T-helper 1 cell treated with Interleukin-12 subunit alpha and Interleukin-12 subunit beta and Interleukin-4 antibody, amounts not matched to agents 30 μg/mL and 1 μg/mL, for 36 hours (primary cell): ENCODE results near the gene SNX22.

ENCODE experiments used
- H3K27ac Mint-ChIP-seq: one replicate; pipeline ENCODE4 v1.8.0; 2021; ENCODE audit warnings: mild to moderate bottlenecking, mixed read lengths
- H3K27me3 Mint-ChIP-seq: one replicate; pipeline ENCODE4 v1.8.0; 2021; ENCODE audit warnings: low read depth, mixed read lengths
- H3K36me3 Mint-ChIP-seq: one replicate; pipeline ENCODE4 v1.8.0; 2021; ENCODE audit warnings: low read depth, mixed read lengths
- H3K4me1 Mint-ChIP-seq: one replicate; pipeline ENCODE4 v1.8.0; 2021; ENCODE audit warnings: low read depth, mixed read lengths
- H3K4me3 Mint-ChIP-seq: one replicate; pipeline ENCODE4 v1.8.0; 2021; ENCODE audit warnings: mild to moderate bottlenecking, moderate library complexity, mixed read lengths
- H3K9me3 Mint-ChIP-seq: one replicate; pipeline ENCODE4 v1.8.0; 2021; ENCODE audit warnings: mixed read lengths

The SNX22 gene

DNA sequence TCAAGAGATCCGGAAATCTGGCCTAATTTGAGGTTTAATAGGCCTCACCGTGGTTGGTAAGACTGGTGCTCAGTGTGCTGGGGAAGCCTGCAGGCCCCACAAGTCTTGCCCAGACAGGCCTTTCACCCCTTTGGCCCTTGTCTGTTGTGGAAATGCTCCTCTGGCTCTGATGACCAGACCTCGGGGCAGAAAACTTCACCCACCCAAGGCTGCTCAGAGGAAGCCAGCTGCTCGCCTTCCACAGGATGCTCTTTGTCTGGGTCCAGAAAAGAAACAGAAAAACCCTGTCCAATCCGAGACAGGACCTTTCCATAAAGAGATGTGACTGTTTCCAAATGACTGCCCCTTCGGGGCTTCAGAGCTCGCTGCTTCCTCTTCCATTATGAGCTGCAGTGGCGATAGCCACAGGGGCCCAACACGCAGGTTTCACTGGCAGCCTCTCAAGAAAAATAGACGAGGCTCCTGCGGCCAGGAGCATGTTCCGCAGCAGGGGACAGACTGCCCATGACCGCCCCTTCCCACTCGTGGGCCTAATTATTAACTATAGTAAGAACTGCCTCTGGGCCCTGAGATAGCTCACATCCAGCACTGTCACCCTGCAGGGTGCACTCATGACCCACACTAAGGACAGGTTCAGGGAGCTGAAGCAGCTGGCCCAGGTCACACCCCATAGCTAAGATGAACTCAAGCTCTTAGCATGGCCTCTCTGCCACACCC lies 6.8 kb upstream of the SNX22 start:
- Mint-ChIP-seq H3K4me1 (peaks cover 5% of the 10 kb centered on the region), H3K27me3 (no peaks in the 10 kb centered on the region), H3K27ac (no peak overlapping the region), H3K9me3 (no peaks in the 10 kb centered on the region), H3K36me3 (peaks cover 5% of the 10 kb centered on the region), H3K4me3 (no peak overlapping the region)

- Mint-ChIP-seq H3K9me3 (no peaks in the 10 kb centered on the region), H3K36me3 (peaks cover 5% of the 10 kb centered on the region)
Measured at GRCh38 chr15:64146041-64146440, 5.5 kb upstream of the SNX22 start.

DNA sequence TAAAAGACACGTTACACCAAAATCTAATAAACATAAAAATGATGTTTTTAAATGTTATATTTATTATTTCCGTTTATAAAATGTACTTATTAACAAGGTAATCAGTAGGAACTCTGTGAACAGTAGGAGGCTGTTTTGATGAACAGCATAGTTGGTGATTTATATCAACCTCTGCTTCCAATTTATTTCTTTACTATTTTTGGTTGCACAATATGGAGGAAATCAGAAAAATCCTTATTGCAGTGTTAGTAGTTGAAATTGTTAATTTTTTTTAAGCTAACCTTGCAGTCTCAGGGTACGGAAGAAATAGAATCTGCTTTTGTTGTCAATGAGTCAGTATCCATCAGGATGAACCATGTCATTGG lies 5.0 kb upstream of the SNX22 start:
- peaks cover 14% of the 10 kb centered on the region for H3K4me1 Mint-ChIP-seq
- H3K4me3 Mint-ChIP-seq = no peak overlapping the region
- no peak overlapping the region for H3K27ac Mint-ChIP-seq
- no peaks in the 10 kb centered on the region for H3K27me3 Mint-ChIP-seq
- peaks cover 5% of the 10 kb centered on the region for H3K36me3 Mint-ChIP-seq
- no peaks in the 10 kb centered on the region for H3K9me3 Mint-ChIP-seq

More at GRCh38 chr15:64146041-64146440, 5.5 kb upstream of the SNX22 start:
- Mint-ChIP-seq H3K4me1 (peaks cover 14% of the 10 kb centered on the region), H3K27ac (no peak overlapping the region), H3K4me3 (no peak overlapping the region), H3K27me3 (no peaks in the 10 kb centered on the region)

DNA sequence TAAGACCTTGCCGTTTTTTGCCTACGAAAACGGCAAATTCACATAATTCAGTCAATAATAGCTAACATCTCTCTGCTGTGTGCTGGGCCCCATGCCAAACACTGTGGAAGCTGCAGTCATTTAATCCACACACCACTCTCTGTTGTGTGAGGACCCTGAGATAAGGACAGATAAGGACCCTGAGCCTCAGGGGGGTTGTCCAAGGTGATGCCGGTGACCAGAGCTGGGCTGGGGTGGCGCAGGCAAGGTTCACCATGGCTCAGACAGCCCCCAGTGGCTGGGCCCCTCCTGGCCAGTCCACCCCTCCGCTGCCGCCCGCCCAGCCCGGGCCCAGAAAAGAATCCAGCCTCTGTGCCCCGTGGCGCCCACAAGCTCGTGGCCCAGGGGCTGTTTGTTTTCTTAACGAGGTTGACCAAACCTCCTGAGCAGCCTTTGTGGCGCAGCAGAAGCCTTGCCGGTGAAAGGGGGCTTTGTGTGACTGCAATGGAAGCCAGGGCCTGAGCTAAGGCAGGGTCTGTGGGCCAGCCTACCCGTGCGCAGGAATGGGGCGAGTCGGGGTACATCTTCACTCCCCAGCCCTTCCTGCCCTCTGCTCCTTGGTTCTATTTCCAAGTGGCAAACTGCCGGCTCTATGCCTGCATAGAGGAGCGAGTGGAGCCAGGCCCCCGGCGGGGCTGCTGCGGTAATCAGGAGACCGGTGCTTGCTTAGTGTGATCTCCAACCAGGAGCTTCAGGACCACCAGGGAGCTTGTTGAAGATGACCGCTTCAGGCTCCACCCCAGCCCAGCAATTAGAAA lies 4.4 kb upstream of the SNX22 start:
- H3K36me3 Mint-ChIP-seq = peaks cover 5% of the 10 kb centered on the region
- no peak overlapping the region for H3K27ac Mint-ChIP-seq
- H3K27me3 Mint-ChIP-seq = no peaks in the 10 kb centered on the region

DNA sequence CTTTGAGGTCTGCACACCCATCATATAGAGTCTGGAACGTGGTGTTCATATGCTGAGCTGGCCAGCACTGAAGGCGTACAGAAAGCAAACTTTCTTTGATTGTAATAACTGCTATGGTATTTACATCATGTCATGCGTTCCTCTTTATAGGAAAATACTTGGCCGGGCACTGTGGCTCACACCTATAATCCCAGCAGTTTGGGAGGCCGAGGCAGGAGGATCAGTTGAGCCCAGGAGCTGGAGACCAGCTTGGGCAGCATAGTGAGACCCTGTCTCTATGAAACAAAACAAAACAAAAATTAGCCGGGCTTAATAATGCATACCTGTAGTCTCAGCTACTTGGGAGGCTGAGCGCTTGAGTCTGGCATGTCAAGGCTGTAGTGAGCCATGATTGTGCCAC lies 3.4 kb upstream of the SNX22 start:
- H3K27me3 Mint-ChIP-seq = peaks cover 7% of the 10 kb centered on the region
- no peak overlapping the region for H3K4me3 Mint-ChIP-seq
- H3K9me3 Mint-ChIP-seq = no peaks in the 10 kb centered on the region
- H3K36me3 Mint-ChIP-seq = peaks cover 4% of the 10 kb centered on the region
- H3K4me1 Mint-ChIP-seq = peaks cover 20% of the 10 kb centered on the region
- H3K27ac Mint-ChIP-seq = no peak overlapping the region

More for the DNA sequence above, 4.4 kb upstream of the SNX22 start:
- Mint-ChIP-seq H3K4me1 (peaks cover 14% of the 10 kb centered on the region), H3K9me3 (no peaks in the 10 kb centered on the region), H3K4me3 (no peak overlapping the region)

- no peak overlapping the region for H3K4me3 Mint-ChIP-seq
- peaks cover 11% of the 10 kb centered on the region for H3K27me3 Mint-ChIP-seq
- peaks cover 24% of the 10 kb centered on the region for H3K4me1 Mint-ChIP-seq
- H3K36me3 Mint-ChIP-seq = peaks cover 4% of the 10 kb centered on the region
- no peak overlapping the region for H3K27ac Mint-ChIP-seq
- H3K9me3 Mint-ChIP-seq = no peaks in the 10 kb centered on the region
Measured at GRCh38 chr15:64148581-64148980, 3.0 kb upstream of the SNX22 start.

- H3K36me3 Mint-ChIP-seq = peaks cover 5% of the 10 kb centered on the region
- peaks cover 24% of the 10 kb centered on the region for H3K4me1 Mint-ChIP-seq
- no peaks in the 10 kb centered on the region for H3K9me3 Mint-ChIP-seq
- peak overlapping the region; percentile 85 for H3K27ac Mint-ChIP-seq
- H3K4me3 Mint-ChIP-seq = peak overlapping the region; percentile 65
- H3K27me3 Mint-ChIP-seq = peaks cover 12% of the 10 kb centered on the region
Measured at GRCh38 chr15:64149424-64149823, 2.1 kb upstream of the SNX22 start.

DNA sequence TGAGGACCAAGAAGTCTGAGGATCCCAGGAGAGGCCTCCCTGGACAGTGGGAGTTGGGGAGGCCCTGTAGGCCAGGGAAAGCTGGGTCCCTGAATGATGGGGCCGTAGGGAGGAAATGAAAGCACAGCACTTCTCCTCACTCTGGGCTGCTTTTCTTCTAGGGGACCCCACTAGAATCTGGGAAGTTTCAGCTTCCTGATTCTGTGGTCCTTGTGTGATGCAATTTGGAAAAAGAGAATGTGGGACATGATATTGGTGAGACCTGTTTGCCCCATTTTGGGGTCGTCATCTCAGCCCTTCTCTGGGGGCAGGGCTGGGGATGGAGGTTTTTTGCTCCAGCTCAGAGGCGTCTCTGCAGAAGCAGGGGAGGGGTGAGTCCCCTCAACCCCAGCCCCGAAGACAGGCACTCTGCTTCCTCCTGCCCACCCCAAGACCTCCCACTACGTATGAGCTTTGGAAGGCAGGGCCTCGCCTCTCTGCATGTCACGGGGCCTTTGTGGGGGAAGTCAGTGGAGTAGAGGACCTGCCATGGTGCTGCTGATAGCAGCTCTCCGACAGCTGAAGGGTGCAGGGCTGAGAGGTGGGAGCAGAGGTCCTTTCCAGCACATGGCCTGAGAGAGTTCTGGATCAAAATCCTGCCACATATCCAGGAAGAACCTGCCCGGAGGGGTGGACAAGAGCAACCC lies 1.5 kb upstream of the SNX22 start:
- Mint-ChIP-seq H3K4me3 (peak overlapping the region; percentile 65), H3K36me3 (peaks cover 7% of the 10 kb centered on the region), H3K27me3 (peaks cover 12% of the 10 kb centered on the region), H3K4me1 (peaks cover 24% of the 10 kb centered on the region), H3K9me3 (no peaks in the 10 kb centered on the region), H3K27ac (no peak overlapping the region)

- Mint-ChIP-seq H3K36me3 (peaks cover 24% of the 10 kb centered on the region), H3K4me3 (peak overlapping the region; percentile 42), H3K27ac (no peak overlapping the region), H3K27me3 (peaks cover 12% of the 10 kb centered on the region), H3K9me3 (no peaks in the 10 kb centered on the region), H3K4me1 (peaks cover 24% of the 10 kb centered on the region)
Measured at GRCh38 chr15:64152507-64153387, 1.2 kb downstream of the SNX22 start.

DNA sequence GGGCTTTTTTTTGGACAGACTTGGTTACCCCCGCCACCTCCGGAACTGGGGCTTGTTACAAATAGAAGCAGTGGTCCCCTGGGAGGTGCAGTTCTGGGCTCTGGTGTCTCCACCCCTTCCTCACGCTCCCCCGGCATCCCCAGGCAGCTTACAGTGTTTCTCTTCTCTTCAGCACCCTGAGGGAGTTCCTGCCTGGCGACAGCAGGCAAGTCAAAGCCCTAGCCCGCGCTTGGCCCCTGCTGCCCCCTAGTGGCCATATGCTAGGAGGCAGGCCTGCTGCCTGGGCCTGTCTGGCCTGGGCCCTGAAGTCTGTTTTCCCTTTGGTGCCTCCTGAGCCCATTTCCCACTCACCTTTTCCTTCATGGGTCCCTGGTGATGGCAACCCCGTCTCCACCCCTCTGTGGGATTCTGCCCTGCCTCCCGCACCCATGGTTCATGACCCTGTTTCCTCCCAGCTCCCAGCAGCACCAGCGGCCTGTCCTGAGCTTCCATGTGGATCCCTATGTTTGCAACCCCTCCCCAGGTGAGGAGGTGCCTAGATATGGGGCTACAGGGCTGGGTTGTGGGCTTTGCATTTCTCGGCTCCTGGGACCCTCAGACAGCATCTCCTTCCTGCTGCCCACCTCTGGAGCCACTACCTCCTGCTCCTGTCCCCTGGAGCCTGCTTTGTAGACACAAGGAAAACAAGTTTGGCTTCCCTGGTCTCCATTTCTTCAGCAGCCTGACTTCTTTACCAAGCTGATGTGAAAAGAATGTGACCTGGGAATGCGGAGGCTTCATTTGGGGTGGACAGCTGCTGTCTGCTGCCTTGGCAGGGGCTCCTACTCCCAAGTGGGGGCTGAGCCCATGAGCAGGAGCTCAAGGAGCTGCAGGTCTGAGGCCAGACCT lies 2.2 kb downstream of the SNX22 start:
- Mint-ChIP-seq H3K4me3 (peak overlapping the region; percentile 77), H3K9me3 (no peaks in the 10 kb centered on the region), H3K4me1 (peaks cover 30% of the 10 kb centered on the region), H3K27ac (peak overlapping the region; percentile 21), H3K36me3 (peaks cover 33% of the 10 kb centered on the region), H3K27me3 (peaks cover 12% of the 10 kb centered on the region)

DNA sequence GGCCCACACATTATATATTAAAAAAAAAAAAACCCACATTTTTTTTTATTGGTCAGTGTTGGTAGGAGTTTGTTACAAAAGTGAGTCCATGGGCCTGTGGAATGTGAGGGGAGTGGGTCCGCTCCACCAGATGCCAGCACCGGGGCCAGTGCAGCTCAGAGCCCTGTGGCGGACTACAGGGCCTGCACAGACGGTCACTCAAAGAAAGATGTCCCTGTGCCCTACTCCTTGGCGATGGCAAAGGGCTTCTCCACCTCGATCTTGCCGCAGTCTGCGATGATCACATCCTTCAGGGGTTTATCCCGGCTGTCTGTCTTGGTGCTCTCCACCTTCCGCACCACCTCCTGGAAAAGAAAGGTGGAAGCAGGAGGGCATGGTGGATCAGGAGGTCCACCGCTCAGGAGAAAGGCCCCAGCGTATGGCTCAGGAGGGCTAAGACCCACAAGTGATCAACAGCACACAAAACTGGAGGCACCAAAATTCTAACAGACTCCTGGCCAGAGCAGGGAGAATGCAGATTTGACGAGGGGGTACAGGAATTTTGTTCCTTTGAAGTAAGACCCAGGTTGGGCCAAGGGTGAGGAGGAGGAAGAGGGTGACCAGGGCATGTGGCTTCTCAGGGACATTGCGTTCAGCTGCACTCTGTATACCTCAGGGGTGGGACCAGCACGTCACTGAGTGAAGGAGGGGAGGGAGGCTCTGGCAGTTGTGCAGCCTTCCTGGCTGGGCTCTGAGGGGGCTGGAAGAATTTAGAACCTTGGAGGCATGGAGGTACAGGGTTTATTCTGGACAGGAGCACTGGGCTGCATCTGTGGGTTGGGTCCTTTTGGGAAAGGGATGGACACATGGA lies 4.5 kb downstream of the SNX22 start:
- Mint-ChIP-seq H3K9me3 (no peaks in the 10 kb centered on the region), H3K27ac (no peak overlapping the region), H3K4me3 (no peak overlapping the region), H3K27me3 (peaks cover 12% of the 10 kb centered on the region), H3K36me3 (peaks cover 44% of the 10 kb centered on the region), H3K4me1 (peaks cover 27% of the 10 kb centered on the region)

- Mint-ChIP-seq H3K4me1 (peaks cover 30% of the 10 kb centered on the region), H3K9me3 (no peaks in the 10 kb centered on the region), H3K36me3 (peaks cover 47% of the 10 kb centered on the region), H3K27me3 (peaks cover 12% of the 10 kb centered on the region), H3K4me3 (no peak overlapping the region), H3K27ac (no peak overlapping the region)
Measured at GRCh38 chr15:64156652-64157331, 5.3 kb downstream of the SNX22 start.
